ENCODE measurements around the gene AGBL4.

GRCh38 chr1:48817505-48818114 is 1206.1 kb downstream of the AGBL4 start:
- TF ChIP-seq CTCF (IDR thresholded peaks at IDR 0.05) (peak; percentile 32 to 66 (median 54)), POLR2A (IDR thresholded peaks at IDR 0.05) (no peak)
